PFSK-1 (cell line): ENCODE measurements around the gene ABHD18.

Source experiments
- FOXP2 ChIP-seq: optimal IDR thresholded peaks from 2 replicates; pipeline ENCODE3; 2011; ENCODE audit warnings: borderline replicate concordance, control low read depth, inconsistent platforms; ENCODE audit not compliant: insufficient read depth; ENCODE audit errors: extremely low read length, extremely low read depth
- POLR2AphosphoS5 ChIP-seq: IDR thresholded peaks from 2 replicates; pipeline ENCODE4 v1.6.1; 2012; ENCODE audit warnings: low read depth, mild to moderate bottlenecking, control low read depth, low read length, moderate library complexity
- SIN3A ChIP-seq: IDR thresholded peaks from 2 replicates; pipeline ENCODE4 v1.6.1; 2012; ENCODE audit warnings: mild to moderate bottlenecking, low read length, moderate library complexity, borderline replicate concordance; ENCODE audit not compliant: insufficient read depth
- TAF1 ChIP-seq: IDR thresholded peaks from 2 replicates; pipeline ENCODE4 v1.6.1; 2012; ENCODE audit warnings: low read length, control low read depth, borderline replicate concordance; ENCODE audit not compliant: insufficient read depth
- TF ChIP-seq, protein P1 (sequence below), 2 experiments: IDR thresholded peaks; 2 replicates each; pipeline versions ENCODE4 v1.6.1 to v1.8.0; 2011 to 2012; ENCODE audit warnings: low read depth in 2 of 2, low read length in 2 of 2, control low read depth in 1 of 2, inconsistent platforms in 1 of 2, mild to moderate bottlenecking in 1 of 2, moderate library complexity in 1 of 2; ENCODE audit not compliant: insufficient read depth in 1 of 2

The ABHD18 gene

GRCh38 chr4:128009428-128009827 is 44.2 kb downstream of the ABHD18 start:
- TF ChIP-seq SIN3A: no peak
- TF ChIP-seq, protein P1, sequence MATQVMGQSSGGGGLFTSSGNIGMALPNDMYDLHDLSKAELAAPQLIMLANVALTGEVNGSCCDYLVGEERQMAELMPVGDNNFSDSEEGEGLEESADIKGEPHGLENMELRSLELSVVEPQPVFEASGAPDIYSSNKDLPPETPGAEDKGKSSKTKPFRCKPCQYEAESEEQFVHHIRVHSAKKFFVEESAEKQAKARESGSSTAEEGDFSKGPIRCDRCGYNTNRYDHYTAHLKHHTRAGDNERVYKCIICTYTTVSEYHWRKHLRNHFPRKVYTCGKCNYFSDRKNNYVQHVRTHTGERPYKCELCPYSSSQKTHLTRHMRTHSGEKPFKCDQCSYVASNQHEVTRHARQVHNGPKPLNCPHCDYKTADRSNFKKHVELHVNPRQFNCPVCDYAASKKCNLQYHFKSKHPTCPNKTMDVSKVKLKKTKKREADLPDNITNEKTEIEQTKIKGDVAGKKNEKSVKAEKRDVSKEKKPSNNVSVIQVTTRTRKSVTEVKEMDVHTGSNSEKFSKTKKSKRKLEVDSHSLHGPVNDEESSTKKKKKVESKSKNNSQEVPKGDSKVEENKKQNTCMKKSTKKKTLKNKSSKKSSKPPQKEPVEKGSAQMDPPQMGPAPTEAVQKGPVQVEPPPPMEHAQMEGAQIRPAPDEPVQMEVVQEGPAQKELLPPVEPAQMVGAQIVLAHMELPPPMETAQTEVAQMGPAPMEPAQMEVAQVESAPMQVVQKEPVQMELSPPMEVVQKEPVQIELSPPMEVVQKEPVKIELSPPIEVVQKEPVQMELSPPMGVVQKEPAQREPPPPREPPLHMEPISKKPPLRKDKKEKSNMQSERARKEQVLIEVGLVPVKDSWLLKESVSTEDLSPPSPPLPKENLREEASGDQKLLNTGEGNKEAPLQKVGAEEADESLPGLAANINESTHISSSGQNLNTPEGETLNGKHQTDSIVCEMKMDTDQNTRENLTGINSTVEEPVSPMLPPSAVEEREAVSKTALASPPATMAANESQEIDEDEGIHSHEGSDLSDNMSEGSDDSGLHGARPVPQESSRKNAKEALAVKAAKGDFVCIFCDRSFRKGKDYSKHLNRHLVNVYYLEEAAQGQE (IDR thresholded peaks at IDR 0.05; ENCODE audit: insufficient read depth in 1 of 2, low read depth in 2 of 2, low read length in 2 of 2): no peak
- no peak for TF ChIP-seq TAF1
- TF ChIP-seq FOXP2: no peak
- TF ChIP-seq POLR2AphosphoS5: no peak

DNA sequence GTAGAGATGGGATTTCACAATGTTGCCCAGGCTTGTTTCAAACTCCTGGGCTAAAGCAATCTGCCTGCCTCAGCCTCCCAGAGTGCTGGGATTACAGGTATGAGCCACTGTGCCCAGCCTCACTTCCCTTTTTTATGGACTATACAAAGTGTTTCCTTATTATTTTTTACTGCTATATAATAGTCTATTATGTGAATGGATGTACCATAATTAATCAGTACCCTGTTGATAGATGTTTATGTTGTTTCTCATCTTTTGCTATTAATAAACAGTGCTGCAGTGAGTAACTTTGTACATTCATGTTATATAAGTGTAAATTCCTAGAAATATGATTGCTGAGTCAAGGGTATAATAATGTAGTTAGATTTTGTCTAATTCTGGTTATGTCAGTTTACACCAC is 60.1 kb downstream of the ABHD18 start:
- TF ChIP-seq TAF1 (no peak), POLR2AphosphoS5 (no peak), SIN3A (no peak), FOXP2 (no peak)
- TF ChIP-seq, protein P1 (IDR thresholded peaks at IDR 0.05; ENCODE audit: insufficient read depth in 1 of 2, low read depth in 2 of 2, low read length in 2 of 2): no peak

DNA sequence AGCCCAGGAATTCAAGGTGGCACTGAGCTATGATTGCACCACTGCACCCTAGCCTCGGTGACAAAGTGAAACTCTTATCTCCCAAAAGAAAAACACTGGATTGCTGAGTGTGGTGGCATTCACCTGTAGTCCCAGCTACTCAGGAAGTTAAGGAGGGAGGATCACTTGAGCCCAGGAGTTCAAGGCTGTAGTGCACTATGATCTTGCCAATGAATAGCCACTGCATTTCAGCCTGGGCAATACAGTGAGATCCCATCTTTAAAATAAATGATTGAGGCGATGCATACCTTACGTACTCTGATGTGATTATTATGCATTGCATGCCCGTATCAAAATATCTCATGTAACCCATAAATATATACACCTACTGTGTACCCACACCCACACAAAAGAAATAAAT is 64.7 kb downstream of the ABHD18 start:
- TF ChIP-seq, protein P1 (IDR thresholded peaks at IDR 0.05; ENCODE audit: insufficient read depth in 1 of 2, low read depth in 2 of 2, low read length in 2 of 2): no peak
- no peak for TF ChIP-seq TAF1
- TF ChIP-seq FOXP2: no peak
- TF ChIP-seq POLR2AphosphoS5: no peak
- no peak for TF ChIP-seq SIN3A

- TF ChIP-seq SIN3A (no peak), POLR2AphosphoS5 (no peak), TAF1 (no peak), FOXP2 (no peak)
- TF ChIP-seq, protein P1 (IDR thresholded peaks at IDR 0.05; ENCODE audit: insufficient read depth in 1 of 2, low read depth in 2 of 2, low read length in 2 of 2): no peak
These were observed 66.7 kb downstream of the ABHD18 start for GRCh38 chr4:128031756-128032384.
